ENCODE results near the gene FXYD4. TPM values are rescaled to one million over a fixed set of nuclear protein-coding genes. Genes with fewer than 3 reads are reported as not detected.

The FXYD4 gene
- total and polyA plus RNA-seq, 2 of the 8 experiments (the other 6 are each of a cell fraction or from before 2014, with no cell fraction given), result not detected

DNA sequence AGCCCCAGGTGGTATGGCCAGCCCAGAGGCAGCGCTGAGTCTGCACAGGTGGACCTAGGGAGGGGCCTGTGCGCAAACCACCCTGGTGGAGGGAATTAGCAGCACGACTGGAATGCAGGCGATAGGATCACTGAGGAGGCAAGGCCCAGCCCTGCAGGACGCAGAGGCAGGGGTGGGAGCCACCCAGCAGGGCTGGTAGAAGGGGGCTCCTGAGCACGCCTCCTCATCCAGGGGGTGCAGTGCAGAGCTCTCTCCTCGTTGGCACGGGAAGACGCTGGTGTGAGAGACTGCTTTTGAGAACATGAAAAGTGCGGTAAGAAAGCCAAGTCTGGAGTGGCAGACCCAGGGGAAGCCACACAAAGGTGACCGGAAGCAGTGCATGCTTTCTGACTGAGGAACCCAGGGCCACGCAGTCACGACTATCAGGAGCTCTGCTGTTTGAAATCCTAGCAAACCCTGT lies 6.0 kb downstream of the FXYD4 start (continued):
- TF ChIP-seq RNF2 (IDR thresholded peaks at IDR 0.05; ENCODE audit: borderline replicate concordance, low read depth, low read length, missing control alignments, poor library complexity, severe bottlenecking) (no peak), RFX5 (IDR thresholded peaks at IDR 0.05; ENCODE audit: borderline replicate concordance, low read depth, low read length) (no peak), GABPA (IDR thresholded peaks at IDR 0.05; ENCODE audit: borderline replicate concordance, insufficient read depth, low read length) (no peak), TBP (IDR thresholded peaks at IDR 0.05; ENCODE audit: low read depth, low read length) (no peak), MAFK (IDR thresholded peaks at IDR 0.05; ENCODE audit: low read depth, low read length) (no peak; the same call in 1 of the 2 replicates), CBX5 (IDR thresholded peaks at IDR 0.05; ENCODE audit: low read depth, low read length) (no peak), HDAC2 (IDR thresholded peaks at IDR 0.05; ENCODE audit: borderline replicate concordance in 1 of 2, low read depth in 2 of 2, low read length in 2 of 2) (peak in 1 of 2 experiments; percentile 48; a peak in 1 of 4 replicates), CREB1 (IDR thresholded peaks at IDR 0.05) (no peak), EP300 (IDR thresholded peaks at IDR 0.05; ENCODE audit: borderline replicate concordance in 1 of 2, low read depth in 2 of 2, low read length in 2 of 2) (no peak), RAD21 (IDR thresholded peaks at IDR 0.05 in 1 of 2, conservative IDR thresholded peaks at IDR 0.05 in 1 of 2; ENCODE audit: low read depth in 2 of 2, low read length in 2 of 2) (peak; percentile 13 to 33; a peak in 2 of 4 replicates), SUZ12 (IDR thresholded peaks at IDR 0.05; ENCODE audit: low read length) (no peak), POU5F1 (IDR thresholded peaks at IDR 0.05; ENCODE audit: low read depth, low read length) (no peak), POLR2AphosphoS5 (IDR thresholded peaks at IDR 0.05; ENCODE audit: low read depth, low read length) (no peak), CBX8 (IDR thresholded peaks at IDR 0.05; ENCODE audit: borderline replicate concordance, low read depth, low read length) (no peak)
- TF ChIP-seq, protein P1, sequence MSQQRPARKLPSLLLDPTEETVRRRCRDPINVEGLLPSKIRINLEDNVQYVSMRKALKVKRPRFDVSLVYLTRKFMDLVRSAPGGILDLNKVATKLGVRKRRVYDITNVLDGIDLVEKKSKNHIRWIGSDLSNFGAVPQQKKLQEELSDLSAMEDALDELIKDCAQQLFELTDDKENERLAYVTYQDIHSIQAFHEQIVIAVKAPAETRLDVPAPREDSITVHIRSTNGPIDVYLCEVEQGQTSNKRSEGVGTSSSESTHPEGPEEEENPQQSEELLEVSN (IDR thresholded peaks at IDR 0.05), result no peak
- TF ChIP-seq, protein P2, sequence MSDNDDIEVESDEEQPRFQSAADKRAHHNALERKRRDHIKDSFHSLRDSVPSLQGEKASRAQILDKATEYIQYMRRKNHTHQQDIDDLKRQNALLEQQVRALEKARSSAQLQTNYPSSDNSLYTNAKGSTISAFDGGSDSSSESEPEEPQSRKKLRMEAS (IDR thresholded peaks at IDR 0.05), result peak; percentile 19; the same call in 1 of the 2 replicates
- TF ChIP-seq, protein P3, sequence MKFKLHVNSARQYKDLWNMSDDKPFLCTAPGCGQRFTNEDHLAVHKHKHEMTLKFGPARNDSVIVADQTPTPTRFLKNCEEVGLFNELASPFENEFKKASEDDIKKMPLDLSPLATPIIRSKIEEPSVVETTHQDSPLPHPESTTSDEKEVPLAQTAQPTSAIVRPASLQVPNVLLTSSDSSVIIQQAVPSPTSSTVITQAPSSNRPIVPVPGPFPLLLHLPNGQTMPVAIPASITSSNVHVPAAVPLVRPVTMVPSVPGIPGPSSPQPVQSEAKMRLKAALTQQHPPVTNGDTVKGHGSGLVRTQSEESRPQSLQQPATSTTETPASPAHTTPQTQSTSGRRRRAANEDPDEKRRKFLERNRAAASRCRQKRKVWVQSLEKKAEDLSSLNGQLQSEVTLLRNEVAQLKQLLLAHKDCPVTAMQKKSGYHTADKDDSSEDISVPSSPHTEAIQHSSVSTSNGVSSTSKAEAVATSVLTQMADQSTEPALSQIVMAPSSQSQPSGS (IDR thresholded peaks at IDR 0.05; ENCODE audit: low read length), result no peak
- TF ChIP-seq, protein P4, sequence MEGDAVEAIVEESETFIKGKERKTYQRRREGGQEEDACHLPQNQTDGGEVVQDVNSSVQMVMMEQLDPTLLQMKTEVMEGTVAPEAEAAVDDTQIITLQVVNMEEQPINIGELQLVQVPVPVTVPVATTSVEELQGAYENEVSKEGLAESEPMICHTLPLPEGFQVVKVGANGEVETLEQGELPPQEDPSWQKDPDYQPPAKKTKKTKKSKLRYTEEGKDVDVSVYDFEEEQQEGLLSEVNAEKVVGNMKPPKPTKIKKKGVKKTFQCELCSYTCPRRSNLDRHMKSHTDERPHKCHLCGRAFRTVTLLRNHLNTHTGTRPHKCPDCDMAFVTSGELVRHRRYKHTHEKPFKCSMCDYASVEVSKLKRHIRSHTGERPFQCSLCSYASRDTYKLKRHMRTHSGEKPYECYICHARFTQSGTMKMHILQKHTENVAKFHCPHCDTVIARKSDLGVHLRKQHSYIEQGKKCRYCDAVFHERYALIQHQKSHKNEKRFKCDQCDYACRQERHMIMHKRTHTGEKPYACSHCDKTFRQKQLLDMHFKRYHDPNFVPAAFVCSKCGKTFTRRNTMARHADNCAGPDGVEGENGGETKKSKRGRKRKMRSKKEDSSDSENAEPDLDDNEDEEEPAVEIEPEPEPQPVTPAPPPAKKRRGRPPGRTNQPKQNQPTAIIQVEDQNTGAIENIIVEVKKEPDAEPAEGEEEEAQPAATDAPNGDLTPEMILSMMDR (IDR thresholded peaks at IDR 0.05; ENCODE audit: control extremely low read depth in 1 of 3, insufficient read depth in 1 of 3, low read depth in 1 of 3, low read length in 3 of 3), result peak; percentile 45 to 72 (median 72)

All from H1 (cell line).